ENCODE measurements around the gene GPR162.

Gene GPR162, protein sequence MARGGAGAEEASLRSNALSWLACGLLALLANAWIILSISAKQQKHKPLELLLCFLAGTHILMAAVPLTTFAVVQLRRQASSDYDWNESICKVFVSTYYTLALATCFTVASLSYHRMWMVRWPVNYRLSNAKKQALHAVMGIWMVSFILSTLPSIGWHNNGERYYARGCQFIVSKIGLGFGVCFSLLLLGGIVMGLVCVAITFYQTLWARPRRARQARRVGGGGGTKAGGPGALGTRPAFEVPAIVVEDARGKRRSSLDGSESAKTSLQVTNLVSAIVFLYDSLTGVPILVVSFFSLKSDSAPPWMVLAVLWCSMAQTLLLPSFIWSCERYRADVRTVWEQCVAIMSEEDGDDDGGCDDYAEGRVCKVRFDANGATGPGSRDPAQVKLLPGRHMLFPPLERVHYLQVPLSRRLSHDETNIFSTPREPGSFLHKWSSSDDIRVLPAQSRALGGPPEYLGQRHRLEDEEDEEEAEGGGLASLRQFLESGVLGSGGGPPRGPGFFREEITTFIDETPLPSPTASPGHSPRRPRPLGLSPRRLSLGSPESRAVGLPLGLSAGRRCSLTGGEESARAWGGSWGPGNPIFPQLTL

DNA sequence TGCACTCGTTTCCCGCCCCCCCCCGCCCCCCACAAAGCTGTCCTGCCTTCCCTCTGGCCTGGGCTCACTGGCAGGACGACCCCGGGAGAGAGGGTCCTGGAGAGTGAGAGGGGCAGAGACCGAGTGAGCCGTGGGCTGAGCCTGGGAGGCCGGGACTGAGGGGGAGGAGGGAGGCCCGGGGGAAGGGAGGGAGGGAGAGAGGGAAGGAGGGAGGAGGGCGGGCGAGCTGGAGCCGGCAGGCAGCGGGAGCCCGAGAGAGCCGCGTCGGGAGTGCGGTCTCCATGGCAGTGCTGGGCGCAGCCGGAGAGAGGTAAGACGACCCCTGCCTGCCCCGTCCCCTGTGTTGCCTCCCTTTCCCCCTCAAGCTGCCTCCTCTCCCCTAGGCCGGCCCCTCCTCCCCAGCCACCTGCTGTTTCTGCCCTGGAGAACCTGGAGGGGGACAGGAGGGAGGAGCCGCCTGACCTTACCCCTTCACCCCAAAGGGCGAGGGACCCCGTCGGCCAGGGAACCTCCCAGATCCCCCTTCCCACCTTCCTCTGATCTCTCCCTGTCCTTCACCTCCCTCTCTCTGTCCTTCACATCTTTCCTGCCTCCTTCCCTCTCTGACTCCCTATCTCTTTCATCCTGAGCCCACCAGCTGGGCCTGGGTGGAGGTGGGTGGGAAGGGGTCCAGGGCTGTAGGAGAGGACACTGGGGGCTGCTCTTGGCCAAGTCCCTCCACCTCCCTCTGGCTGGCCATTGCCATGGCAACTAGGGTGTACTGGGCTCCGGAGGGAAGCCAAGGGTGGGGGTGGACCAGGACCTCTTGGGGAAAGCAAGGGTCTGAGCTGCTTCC, at the start of gene GPR162:
Gene GPR162 (plus strand): TSS at position 231 of the 835 bp plus-strand sequence. CDS start 2,078 bp downstream, outside the sequence.
- DNase-seq: peak in 45 of 58 donors; percentile 29 to 91 (median 72)

DNA sequence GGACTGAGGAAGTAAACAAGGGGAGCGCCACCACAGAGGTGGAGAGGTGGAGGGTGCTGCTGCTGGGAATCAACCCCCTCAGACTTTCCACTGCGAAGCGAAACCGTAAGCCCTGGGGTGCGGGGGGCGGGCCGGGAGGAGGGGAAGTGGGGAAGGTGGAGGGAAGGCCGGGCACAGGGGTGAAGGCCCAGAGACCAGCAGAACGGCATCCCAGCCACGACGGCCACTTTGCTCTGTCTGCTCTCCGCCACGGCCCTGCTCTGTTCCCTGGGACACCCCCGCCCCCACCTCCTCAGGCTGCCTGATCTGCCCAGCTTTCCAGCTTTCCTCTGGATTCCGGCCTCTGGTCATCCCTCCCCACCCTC, 49.3 kb upstream of the GPR162 start, which contains the start of gene LAG3:
Gene LAG3 (plus strand): TSS at position 190 of the 365 bp plus-strand sequence. CDS start 333 bp downstream, outside the sequence.
- no peak for DNase-seq

DNA sequence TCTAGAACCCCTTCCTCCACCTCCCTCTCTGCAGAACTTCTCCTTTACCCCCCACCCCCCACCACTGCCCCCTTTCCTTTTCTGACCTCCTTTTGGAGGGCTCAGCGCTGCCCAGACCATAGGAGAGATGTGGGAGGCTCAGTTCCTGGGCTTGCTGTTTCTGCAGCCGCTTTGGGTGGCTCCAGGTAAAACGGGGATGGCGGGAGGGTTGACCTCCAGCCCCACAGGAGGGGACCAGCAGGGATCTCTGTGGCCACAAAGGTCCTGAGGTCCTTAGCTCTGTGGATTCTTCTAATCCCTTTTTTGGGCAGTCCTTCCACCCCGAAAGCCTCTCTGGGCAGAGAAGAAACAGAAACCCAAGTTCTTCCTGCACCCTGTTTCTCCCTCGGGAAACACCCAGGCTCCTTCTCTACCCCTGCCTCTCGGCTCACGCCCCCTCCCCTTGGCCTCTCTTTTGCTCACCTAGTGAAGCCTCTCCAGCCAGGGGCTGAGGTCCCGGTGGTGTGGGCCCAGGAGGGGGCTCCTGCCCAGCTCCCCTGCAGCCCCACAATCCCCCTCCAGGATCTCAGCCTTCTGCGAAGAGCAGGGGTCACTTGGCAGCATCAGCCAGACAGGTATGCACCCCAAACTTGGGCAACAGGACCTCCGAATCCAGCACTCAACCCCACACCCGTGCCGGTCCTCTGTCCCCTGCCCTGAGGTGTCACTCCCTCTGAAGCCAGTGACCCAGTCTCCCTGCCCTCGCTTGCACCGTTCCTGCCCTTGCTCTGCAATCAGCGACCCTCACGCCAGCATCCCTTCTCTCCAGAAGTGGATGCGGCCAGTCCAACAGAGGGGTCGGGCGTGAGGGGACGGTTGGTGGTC, 48.7 kb upstream of the GPR162 start:
- DNase-seq: no peak

DNA sequence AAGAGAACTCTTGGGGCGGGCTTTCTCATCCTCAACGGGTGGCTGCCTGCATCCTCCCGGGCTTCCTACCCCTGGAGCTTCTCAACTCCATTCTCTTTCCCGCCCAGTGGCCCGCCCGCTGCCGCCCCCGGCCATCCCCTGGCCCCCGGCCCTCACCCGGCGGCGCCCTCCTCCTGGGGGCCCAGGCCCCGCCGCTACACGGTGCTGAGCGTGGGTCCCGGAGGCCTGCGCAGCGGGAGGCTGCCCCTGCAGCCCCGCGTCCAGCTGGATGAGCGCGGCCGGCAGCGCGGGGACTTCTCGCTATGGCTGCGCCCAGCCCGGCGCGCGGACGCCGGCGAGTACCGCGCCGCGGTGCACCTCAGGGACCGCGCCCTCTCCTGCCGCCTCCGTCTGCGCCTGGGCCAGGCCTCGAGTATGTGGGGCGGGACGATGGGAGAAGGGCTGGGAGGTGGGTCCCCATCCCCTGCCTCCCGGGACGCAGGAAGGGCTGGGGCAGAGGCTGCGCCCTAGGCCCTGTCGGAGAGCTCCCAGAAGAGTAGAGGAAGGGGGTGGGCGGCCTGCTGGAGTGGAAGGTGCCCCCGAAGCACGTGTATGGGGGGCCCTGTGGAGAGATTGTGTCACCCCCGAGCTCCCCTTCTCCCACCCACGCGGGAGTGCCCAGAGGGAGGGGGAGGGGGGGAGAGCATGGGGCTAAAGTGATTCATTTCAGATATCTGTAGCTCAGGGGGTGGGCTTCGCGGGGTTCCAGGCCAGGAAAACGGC, 47.9 kb upstream of the GPR162 start:
- no peak for DNase-seq

DNA sequence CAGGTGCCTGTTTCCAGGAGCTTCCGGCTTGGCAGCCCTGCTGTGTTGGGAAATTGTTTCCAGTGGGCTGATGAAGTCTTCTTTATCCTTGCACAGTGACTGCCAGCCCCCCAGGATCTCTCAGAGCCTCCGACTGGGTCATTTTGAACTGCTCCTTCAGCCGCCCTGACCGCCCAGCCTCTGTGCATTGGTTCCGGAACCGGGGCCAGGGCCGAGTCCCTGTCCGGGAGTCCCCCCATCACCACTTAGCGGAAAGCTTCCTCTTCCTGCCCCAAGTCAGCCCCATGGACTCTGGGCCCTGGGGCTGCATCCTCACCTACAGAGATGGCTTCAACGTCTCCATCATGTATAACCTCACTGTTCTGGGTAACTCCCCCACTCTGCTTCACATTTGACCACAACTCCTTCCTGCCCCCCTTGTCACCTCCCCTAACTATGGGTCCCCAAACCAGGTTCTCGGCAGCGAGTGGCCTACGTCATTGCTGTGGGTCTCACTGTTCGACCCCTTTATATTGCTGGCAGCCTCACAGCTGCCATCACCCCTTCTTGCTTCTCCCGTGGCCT, 47.0 kb upstream of the GPR162 start:
- no peak for DNase-seq

DNA sequence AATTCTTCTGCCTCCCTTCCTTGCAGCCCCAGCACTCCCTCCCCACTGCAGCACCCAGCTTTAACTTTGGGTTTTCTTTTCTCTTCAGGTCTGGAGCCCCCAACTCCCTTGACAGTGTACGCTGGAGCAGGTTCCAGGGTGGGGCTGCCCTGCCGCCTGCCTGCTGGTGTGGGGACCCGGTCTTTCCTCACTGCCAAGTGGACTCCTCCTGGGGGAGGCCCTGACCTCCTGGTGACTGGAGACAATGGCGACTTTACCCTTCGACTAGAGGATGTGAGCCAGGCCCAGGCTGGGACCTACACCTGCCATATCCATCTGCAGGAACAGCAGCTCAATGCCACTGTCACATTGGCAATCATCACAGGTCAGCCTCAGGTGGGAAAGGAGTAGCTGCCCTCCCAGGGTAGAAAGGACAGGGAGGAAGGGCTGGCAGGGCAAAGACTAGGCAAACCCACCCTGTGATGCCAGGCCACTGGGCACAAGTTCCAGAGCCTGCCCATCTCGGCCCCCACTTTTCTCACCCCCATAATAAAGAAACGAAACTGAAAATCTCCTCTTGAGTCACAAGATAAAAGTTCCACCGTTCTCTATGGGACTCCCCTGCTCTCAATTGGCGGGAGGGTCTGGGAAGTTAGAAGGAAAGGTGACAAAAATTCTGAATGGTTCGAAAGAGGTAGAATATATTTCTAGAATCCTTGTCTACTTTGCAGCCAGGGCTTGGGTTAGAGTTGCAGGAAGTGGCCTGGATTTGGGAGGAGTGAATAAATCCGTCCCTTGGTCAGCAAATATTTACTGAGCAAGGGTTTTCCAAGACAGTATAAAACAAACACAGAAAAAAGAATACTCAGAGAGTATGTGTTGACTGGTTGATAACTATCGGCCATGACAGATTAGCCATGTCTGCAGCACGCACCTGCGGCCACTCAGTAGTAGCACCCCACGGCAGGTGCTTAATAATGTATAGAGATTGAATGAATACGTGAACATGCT, 46.1 kb upstream of the GPR162 start:
- DNase-seq: no peak

DNA sequence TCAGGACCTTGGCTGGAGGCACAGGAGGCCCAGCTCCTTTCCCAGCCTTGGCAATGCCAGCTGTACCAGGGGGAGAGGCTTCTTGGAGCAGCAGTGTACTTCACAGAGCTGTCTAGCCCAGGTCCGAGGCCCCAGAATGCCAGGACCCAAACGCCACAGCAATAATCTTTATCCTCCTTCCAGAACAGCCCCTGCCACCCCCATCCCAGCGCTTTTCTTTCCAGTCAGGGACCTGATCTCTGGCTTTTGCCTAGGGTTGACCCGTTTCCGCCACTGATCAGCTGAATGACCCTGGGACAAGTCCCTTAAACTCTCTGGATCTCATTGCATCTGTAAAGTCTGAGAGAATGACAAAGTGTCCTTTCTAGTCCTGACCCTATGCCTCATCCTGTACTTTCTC, 44.2 kb upstream of the GPR162 start:
- DNase-seq: no peak

DNA sequence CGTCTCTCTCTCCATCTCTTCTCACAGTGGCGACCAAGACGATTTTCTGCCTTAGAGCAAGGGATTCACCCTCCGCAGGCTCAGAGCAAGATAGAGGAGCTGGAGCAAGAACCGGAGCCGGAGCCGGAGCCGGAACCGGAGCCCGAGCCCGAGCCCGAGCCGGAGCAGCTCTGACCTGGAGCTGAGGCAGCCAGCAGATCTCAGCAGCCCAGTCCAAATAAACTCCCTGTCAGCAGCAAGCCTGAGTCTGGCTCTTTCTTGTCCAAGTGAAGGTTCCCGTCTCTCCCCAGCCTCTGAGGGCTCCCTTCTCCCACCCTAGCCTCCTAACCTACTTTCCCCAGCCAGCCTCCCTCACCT, 43.4 kb upstream of the GPR162 start:
- peak in 34 of 58 donors; percentile 8 to 73 (median 37) for DNase-seq

DNA sequence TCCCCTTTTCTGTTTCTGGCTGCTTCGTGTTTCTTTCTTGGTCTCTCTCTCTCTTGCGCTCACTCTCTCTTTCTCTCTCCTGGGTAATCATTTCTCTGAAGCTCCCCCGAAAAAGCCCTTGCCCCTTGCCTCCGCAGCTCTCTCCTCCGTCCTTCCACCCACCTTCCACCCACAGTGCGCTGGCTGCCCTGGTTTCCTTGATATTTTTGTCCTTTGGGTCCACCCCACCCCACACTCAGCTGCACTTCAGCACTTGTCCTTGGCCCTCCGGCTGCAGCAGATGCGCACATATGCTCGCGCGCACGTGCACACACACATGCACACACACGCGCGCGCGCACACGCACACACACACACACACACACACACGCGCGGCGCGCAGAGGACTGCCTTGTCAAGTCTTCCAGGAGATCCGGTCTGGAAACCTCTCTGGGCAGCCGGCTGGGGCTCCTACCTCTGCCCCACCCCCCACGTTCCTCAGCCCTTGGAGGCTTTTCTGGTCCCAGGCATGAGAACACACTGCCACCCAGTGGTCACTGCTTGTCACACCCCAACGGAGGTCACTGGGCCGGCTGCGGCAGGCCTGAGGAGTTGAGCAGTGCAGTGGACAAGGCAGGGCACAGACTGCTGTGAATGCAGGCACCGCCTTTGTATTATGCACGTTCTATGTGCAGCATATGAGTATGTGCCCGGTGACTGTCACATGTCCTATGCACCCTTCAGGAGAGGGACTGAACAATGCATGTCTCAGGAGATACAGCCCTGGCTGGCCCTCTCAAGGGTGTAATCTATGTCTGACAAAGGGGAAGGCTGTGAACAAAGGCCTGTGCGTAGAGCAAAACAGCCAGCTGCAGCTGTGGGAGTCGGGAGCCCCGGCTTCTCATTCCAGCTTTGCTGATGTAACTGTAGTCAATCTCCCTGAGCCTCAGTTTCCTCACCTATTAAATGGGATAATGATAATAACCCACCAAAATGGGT, 42.8 kb upstream of the GPR162 start:
- DNase-seq: peak; percentile 45 to 95 (median 85)

DNA sequence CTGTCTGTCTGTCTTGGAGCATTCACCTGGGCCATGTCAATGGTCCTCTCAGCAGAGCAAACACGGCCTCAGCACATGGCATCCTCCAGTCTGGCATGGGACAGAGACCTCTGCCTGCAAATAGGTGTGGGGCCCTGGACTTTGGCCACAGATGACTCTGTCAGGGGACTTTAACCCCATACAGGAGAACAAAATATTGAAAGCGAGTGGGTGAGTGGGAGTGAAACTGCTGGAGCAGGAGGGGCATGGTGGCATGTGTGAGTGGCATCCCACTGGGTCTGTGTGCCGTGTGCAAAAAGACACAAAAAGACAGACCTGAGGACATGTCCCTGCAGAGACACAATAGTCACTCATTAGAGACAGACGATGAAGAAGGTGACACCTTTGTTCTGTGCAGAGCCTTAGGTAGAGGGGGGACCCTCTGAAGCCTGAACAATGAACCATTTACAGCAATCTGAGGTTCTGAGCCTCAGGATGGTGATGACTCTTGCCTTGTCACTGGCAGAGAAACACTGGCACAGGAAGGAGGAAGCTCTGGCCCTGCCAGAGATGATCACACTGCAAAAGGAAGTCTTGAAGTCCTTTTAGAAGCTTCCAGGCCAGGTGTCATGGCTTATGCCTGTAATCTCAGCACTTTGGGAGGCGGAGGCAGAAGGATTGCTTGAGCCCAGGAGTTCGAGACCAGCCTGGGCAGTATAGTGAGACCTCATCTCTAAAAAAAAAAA, 41.8 kb upstream of the GPR162 start:
- no peak for DNase-seq

DNA sequence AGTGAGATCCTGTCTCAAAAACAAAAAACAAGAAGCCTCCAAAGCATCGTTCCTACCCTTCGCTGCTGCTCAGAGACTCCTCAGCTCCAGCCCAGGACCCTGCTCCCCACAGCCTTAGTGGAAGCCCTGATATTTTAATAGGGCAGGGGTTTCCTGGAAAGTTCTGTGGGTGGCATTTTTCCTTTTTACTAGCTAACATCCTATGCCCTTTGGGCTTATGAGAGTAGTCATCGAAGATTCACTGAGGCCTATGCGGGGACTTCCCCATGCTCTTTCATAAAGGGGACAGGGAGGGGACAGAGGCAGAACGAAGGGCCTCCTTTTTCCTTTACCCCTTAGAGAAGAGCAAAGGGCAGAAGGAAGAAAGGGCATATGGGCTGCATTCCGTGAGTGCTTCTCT, 41.0 kb upstream of the GPR162 start:
- no peak for DNase-seq

DNA sequence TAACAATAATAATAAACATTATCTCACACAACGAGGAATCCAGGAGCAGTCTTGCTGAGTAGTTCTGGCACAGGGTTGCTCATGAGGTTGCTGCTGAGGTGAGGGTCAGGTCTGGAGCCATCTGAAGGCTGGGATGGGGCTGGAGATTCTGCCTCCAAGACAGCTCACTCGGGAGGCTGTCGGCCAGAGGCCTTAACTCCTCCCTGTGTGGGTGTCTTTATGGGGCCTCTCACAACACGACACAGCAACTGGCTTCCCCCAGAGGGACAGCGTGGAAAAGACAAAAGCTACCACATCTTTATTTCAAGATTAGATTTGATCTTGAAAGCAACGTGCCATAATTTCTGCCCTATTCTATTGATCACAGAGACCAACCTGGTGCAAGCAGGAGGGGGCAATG, 39.5 kb upstream of the GPR162 start:
- no peak for DNase-seq

DNA sequence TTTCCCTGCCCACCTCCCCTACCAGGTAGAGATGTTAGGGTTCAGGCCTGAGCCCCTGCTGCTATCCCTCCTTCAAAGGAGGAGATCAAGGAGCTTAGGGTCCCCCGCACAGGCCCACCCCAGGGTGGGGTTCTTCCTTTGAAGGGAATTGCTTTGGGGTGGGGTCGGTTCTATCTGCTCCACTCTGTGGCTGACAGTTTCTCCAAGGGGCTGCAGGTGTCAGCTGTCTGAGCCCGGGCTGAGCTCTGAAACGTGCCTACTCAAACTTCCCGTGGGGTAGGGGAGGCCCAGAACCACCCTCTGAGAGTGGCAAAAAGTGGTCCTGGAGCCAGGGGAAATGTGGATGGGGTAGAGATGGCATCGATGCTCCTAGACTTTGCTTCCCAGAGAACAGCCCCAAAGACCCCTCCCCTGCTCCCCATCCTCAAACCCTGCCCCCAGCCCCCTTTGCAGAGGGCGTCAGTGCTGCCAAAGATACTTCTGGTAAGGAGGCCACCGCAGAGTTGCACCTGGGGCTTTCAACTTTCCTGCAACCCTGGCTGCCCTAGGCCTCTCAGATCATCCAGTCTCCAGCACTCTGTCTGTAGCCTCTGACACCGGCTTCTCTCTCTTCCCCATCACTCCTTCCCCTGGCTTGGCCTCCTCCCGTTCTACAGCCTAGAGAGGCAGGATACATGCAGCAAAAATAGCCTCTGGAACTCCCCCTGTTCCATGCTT, 38.6 kb upstream of the GPR162 start:
- DNase-seq: no peak

DNA sequence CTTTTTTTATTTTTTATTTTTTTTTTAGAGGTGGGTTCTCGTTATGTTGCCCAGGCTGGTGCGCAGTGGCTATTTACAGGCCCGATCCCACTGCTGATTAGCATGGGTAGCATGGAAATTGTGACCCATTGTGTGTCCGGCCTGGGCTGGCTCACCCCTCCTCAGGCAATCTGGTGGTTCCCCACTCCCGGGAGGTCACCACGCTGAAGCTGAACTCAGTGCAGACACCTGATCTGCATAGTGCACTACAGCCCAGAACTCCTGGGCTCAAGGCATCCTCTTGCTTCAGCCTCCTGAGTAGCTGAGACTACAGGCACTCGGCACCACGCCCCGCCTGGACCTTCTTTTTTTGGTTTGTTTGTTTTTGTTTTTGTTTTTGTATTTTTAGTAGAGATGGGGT, 37.8 kb upstream of the GPR162 start:
- DNase-seq: no peak

DNA sequence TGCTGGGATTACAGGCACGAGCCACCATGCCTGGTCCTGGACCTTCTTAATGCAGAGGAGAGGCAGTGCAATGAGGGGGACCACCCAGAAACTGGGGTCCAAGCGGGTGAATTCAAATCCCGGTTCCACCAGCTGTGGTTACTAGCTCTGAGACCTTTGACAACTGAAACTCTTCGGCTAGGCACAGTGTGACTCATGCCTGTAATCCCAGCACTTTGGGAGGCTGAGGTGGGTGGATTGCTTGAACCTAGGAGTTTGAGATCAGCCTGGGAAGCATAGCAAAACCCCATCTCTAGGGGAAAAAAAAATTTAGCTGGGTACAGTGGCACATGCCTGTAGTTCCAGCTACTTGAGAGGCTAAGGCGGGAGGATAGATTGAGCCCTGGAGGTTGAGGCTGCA, 37.3 kb upstream of the GPR162 start:
- no peak for DNase-seq

DNA sequence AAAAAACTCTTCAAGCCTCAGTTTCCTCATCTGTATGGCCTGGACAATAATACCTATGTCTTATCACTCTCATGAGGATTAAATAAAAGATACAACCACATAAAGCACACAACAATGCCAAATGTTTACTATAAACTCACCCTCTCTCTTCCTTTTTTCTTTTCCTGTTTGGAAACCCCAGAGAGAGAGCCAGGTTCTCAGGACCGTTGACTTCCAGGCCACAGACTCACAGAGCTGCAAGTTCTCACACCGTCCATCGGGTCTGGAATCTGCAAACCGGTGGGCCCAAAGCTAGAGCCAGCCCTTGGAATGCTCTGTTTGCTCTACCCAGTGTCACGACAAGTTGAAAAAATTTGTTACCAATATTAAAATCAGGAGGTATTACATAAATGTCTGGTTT, 36.9 kb upstream of the GPR162 start:
- DNase-seq: no peak
